Body of pancreas (tissue), 4 donors: ENCODE measurements around the gene PLPP4. TPM values are rescaled to one million over a fixed set of nuclear protein-coding genes. Genes with fewer than 3 reads are reported as not detected.

ENCODE experiments used
- ATAC-seq: fragments of 150-250 bp; one replicate; pipeline ENCODE4 v1.9.1; 2016
- DNase-seq, 4 donors: peaks; one replicate each; pipeline ENCODE4 v3.0.0-alpha.2; 2019
- H3K27ac ChIP-seq, 4 donors: fragments of 200-600 bp; sonication (generic); 1 replicate in 3 of 4; 2 replicates in 1 of 4; pipeline versions ENCODE4 v1.5.1 to v1.6.1; 2016 to 2019; ENCODE audit warnings: mild to moderate bottlenecking in 1 of 4, mixed read lengths in 1 of 4, moderate library complexity in 1 of 4
- H3K27me3 ChIP-seq, 2 donors: fragments of 200-600 bp; sonication (generic); one replicate each; pipeline ENCODE4 v1.6.0; 2016; ENCODE audit warnings: mild to moderate bottlenecking in 1 of 2
- H3K36me3 ChIP-seq, 2 donors: fragments of 200-600 bp; sonication (generic); replicated peaks in 1 of 2; 2 replicates each; pipeline ENCODE4 v1.5.1; 2016; ENCODE audit warnings: low read depth in 2 of 2; ENCODE audit not compliant: insufficient read depth in 1 of 2
- H3K4me1 ChIP-seq: fragments of 200-600 bp; sonication (generic); one replicate; pipeline ENCODE4 v1.6.0; 2016
- H3K4me3 ChIP-seq, 2 donors: fragments of 200-600 bp; sonication (generic); 1 replicate in 1 of 2; 2 replicates in 1 of 2; pipeline ENCODE4 v1.5.1; 2016 to 2019
- H3K9me3 ChIP-seq, 3 donors: fragments of 200-600 bp; sonication (generic); 1 replicate in 2 of 3; 2 replicates in 1 of 3; pipeline ENCODE4 v1.5.1; 2016
- POLR2A ChIP-seq, 3 donors: fragments of 450-650 bp; IDR thresholded peaks; one replicate each; pipeline ENCODE4 v1.6.1; 2016; ENCODE audit warnings: antibody characterized with exemption in 3 of 3, mild to moderate bottlenecking in 2 of 3
- WGBS, 2 donors: methylation state at CpG; one replicate each; pipeline ENCODE4 v1.1.5; 2017; 5-methylcytosine and 5-hydroxymethylcytosine counted together
- intact Hi-C: fragments of 100-400 bp; cut with DNase I; formaldehyde crosslinking; loops from one replicate; pipeline ENCODE4 v1.15.1; 2023
- total RNA-seq, 2 donors: library from RNA; depleted of rRNA; stranded (reverse); fragments of >200 nt; gene quantifications; one replicate each; pipeline ENCODE4 v1.1.0, GENCODE V29; 2016
- TF ChIP-seq, protein P1 (sequence below), 7 experiments: fragments of 450-650 bp in 4 of 7; fragments of 200-600 bp in 3 of 7; sonication (generic) in 3 of 7; IDR thresholded peaks; one replicate each; pipeline ENCODE4 v1.5.1; 2016 to 2019; ENCODE audit warnings: antibody characterized with exemption in 7 of 7

Gene PLPP4
- total RNA-seq, 2 donors from 2014 or later: 0.78 TPM; not detected in 1

DNA sequence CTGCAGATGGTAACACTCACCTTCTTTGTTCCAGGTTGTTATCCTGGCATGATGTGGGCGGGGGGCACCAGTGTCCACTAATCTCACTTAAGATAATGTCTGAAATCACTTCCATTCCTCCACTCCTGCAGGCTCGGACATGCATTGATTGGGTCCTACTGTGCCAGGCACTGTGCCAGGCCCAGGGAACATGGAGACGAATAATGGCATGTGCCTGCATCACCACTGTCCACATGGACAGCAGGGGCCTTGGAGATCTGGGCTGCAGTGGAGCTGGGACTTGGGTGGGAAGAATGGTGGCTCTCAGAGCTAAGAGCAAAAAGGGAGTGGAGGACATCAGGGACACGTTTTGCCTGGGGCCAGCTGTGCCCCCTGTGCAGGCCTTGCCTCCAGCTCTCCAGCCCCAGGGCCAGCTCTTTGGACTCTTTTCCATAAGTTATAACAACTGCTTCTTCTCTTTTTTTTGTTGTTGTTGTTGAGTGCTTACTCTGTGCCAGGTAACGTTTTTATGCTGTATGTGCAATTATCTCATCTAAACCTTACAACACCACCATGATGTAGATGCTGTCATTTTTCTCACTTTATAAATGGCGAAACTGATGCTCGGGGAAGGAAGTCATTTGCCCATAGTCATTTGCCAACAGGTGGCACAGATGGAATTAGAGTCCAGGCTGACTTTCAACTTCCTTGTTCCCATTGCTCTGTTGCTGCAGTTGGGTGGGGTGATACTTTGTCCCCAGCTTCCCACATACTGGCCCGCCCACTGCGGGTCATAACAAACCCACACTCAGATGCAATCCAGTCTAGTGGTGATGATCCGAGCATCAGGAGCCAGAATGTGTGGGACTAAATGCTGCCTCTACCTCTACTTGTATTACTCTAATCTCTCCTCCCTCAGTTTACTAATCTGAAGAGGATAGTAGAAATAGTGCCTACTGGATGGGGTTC is 19.1 kb downstream of the PLPP4 start:
- no peak overlapping the region for H3K4me3 ChIP-seq
- ATAC-seq (no peak), DNase-seq (no peak)
- 63 to 75% methylated on average over 10 of the region's 10 CpGs for WGBS, 2 donors
- H3K9me3 ChIP-seq: peaks cover 0 to 4% (median 0%) of the 10 kb centered on the region in 3 donors
- TF ChIP-seq POLR2A (IDR thresholded peaks at IDR 0.05): no peak
- TF ChIP-seq, protein P1, sequence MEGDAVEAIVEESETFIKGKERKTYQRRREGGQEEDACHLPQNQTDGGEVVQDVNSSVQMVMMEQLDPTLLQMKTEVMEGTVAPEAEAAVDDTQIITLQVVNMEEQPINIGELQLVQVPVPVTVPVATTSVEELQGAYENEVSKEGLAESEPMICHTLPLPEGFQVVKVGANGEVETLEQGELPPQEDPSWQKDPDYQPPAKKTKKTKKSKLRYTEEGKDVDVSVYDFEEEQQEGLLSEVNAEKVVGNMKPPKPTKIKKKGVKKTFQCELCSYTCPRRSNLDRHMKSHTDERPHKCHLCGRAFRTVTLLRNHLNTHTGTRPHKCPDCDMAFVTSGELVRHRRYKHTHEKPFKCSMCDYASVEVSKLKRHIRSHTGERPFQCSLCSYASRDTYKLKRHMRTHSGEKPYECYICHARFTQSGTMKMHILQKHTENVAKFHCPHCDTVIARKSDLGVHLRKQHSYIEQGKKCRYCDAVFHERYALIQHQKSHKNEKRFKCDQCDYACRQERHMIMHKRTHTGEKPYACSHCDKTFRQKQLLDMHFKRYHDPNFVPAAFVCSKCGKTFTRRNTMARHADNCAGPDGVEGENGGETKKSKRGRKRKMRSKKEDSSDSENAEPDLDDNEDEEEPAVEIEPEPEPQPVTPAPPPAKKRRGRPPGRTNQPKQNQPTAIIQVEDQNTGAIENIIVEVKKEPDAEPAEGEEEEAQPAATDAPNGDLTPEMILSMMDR (IDR thresholded peaks at IDR 0.05): no peak
- no peaks in the 10 kb centered on the region for H3K4me1 ChIP-seq
- H3K27ac ChIP-seq: no peak overlapping the region
- H3K27me3 ChIP-seq: peaks cover 0 to 5% of the 10 kb centered on the region in 2 donors
- H3K36me3 ChIP-seq: no peaks in the 10 kb centered on the region
- intact Hi-C loops: no loop called here

DNA sequence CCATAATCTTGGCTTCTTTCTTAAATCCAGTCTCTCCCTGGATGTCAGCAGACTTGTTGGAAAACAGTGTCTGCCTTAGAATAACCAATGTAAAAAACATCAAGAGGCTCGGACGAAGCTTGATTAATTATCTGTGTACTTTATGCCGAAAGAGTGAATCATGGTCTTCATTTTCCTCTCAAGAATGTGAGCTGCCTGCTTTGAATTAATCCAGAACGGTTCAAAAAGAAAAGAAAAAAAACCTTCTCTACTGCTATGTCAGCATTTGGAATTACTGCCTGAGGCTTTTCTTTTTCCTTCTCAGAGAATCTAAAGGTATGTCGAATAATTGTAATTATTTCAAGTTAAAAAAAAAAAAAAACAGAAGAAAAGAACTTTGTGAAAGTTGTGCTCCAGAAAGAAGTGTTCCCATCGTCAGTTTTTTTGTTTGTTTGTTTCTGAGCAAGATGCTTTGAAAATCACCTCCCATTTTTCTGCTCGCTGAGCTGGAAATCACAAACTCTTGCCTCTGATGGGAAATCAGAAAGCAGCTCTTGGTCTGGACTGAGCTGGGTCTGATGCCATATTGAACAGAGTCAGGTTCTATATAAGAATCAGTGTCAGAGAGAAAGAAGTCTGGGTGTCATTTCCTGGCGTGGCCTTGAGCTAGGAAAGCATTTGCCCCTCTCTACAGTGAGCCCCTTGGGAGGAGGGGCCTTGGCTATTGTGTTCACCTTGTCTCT is 20.2 kb downstream of the PLPP4 start:
- no peak overlapping the region for H3K4me3 ChIP-seq

DNA sequence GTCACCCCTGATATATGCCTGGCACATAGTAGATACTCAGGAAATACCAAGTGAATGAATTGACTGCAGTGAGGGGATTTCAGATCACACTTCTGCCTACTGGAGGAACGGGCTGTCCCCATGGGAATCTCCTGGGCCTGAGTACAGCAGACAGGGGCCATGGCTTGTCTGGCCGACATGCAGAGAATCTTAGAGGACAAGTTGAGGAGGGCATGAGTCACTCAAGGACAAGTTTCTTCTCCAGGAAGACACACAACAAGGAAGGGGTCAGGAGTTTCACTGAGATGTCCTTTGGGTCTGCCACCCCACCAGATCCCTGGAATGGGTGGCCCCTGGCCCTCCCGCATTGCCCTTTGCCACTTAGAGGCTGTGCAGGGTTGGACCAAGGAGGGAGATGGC is 20.7 kb downstream of the PLPP4 start:
- Histone ChIP-seq H3K36me3 (no peaks in the 10 kb centered on the region), H3K27ac (no peak overlapping the region), H3K27me3 (peaks cover 0 to 5% of the 10 kb centered on the region in 2 donors), H3K4me3 (no peak overlapping the region), H3K4me1 (no peaks in the 10 kb centered on the region), H3K9me3 (no peaks in the 10 kb centered on the region)
- 66 to 87% methylated on average over 3 of the region's 3 CpGs for WGBS, 2 donors
- intact Hi-C loops: no loop called here
- TF ChIP-seq, protein P1 (IDR thresholded peaks at IDR 0.05): no peak
- TF ChIP-seq POLR2A (IDR thresholded peaks at IDR 0.05): no peak
- DNase-seq (no peak), ATAC-seq (no peak)

More for the DNA sequence above, 20.2 kb downstream of the PLPP4 start:
- Histone ChIP-seq H3K27ac (no peak overlapping the region), H3K4me1 (no peaks in the 10 kb centered on the region), H3K9me3 (peaks cover 0 to 4% (median 0%) of the 10 kb centered on the region in 3 donors), H3K36me3 (no peaks in the 10 kb centered on the region), H3K27me3 (peaks cover 0 to 5% of the 10 kb centered on the region in 2 donors)
- ATAC-seq (no peak), DNase-seq (no peak)
- intact Hi-C loops: no loop called here
- 31 to 33% methylated on average over 8 of the region's 8 CpGs for WGBS, 2 donors
- no peak for TF ChIP-seq POLR2A (IDR thresholded peaks at IDR 0.05)
- TF ChIP-seq, protein P1 (IDR thresholded peaks at IDR 0.05): no peak

DNA sequence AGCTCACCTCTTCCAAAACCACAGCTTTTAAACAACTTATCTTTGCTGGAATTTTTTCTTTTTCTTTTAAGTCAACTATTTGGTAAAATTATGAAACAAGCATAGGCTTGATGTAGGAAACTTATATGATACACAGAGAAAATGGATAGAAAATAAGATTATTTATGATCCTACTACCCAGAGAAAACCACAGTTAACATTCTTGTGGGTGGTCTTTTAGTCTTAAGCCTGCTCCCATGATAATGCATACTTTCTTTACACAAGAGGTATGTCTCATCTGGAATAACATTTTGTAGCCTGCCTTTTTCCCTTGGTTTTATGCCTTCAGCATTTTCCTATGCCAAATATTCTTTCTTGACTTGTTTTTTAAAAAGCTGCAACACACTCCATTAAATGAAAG is 21.4 kb downstream of the PLPP4 start:
- H3K4me3 ChIP-seq: no peak overlapping the region
- H3K27me3 ChIP-seq: peaks cover 0 to 5% of the 10 kb centered on the region in 2 donors
- H3K27ac ChIP-seq: no peak overlapping the region
- no peaks in the 10 kb centered on the region for H3K9me3 ChIP-seq
- TF ChIP-seq POLR2A (IDR thresholded peaks at IDR 0.05): no peak
- TF ChIP-seq, protein P1 (IDR thresholded peaks at IDR 0.05): no peak
- H3K4me1 ChIP-seq: no peaks in the 10 kb centered on the region
- H3K36me3 ChIP-seq: no peaks in the 10 kb centered on the region
- no peak for DNase-seq
- ATAC-seq: no peak
- intact Hi-C loops: no loop called here
